ENCODE results near the gene CERS1.

The CERS1 gene

GRCh38 chr19:18905513-18906236, 9.7 kb upstream of the CERS1 start:
- Histone ChIP-seq H3K9ac (ENCODE audit: low read length) (no peak overlapping the region), H3K36me3 (ENCODE audit: insufficient read depth, low read length) (peaks cover 53% of the 10 kb centered on the region)

GRCh38 chr19:18905058-18905456, 9.1 kb upstream of the CERS1 start:
- Histone ChIP-seq H3K4me1 (ENCODE audit: insufficient read depth, low read length, severe bottlenecking) (no peaks in the 10 kb centered on the region), H2AFZ (ENCODE audit: low read length) (no peak overlapping the region), H3K9ac (ENCODE audit: low read length) (no peak overlapping the region), H3K27me3 (ENCODE audit: insufficient read depth, low read length) (no peaks in the 10 kb centered on the region), H3K9me3 (ENCODE audit: low read length) (no peaks in the 10 kb centered on the region), H3K4me2 (ENCODE audit: low read length) (no peak overlapping the region), H3K9me2 (ENCODE audit: low read depth, low read length) (no peaks in the 10 kb centered on the region), H4K20me1 (ENCODE audit: insufficient read depth, low read length) (no peaks in the 10 kb centered on the region), H3K4me3 (ENCODE audit: low read depth, low read length, poor library complexity, severe bottlenecking) (no peak overlapping the region), H3K27ac (ENCODE audit: low read depth, low read length, poor library complexity, severe bottlenecking) (no peak overlapping the region), H3K79me2 (ENCODE audit: insufficient read depth, low read length) (no peaks in the 10 kb centered on the region), H3F3A (ENCODE audit: insufficient read depth, low read length) (no peaks in the 10 kb centered on the region), H3K36me3 (ENCODE audit: insufficient read depth, low read length) (peaks cover 46% of the 10 kb centered on the region)
- TF ChIP-seq CTCF (IDR thresholded peaks at IDR 0.05; ENCODE audit: low read length), result no peak

More at GRCh38 chr19:18905513-18906236, 9.7 kb upstream of the CERS1 start:
- Histone ChIP-seq H3F3A (ENCODE audit: insufficient read depth, low read length) (no peaks in the 10 kb centered on the region), H3K9me2 (ENCODE audit: low read depth, low read length) (no peaks in the 10 kb centered on the region), H3K4me1 (ENCODE audit: insufficient read depth, low read length, severe bottlenecking) (no peaks in the 10 kb centered on the region), H2AFZ (ENCODE audit: low read length) (no peak overlapping the region), H3K4me2 (ENCODE audit: low read length) (no peak overlapping the region), H3K4me3 (ENCODE audit: low read depth, low read length, poor library complexity, severe bottlenecking) (no peak overlapping the region), H3K9me3 (ENCODE audit: low read length) (no peaks in the 10 kb centered on the region), H3K79me2 (ENCODE audit: insufficient read depth, low read length) (no peaks in the 10 kb centered on the region), H4K20me1 (ENCODE audit: insufficient read depth, low read length) (no peaks in the 10 kb centered on the region), H3K27me3 (ENCODE audit: insufficient read depth, low read length) (no peaks in the 10 kb centered on the region), H3K27ac (ENCODE audit: low read depth, low read length, poor library complexity, severe bottlenecking) (no peak overlapping the region)
- TF ChIP-seq CTCF (IDR thresholded peaks at IDR 0.05; ENCODE audit: low read length) (no peak), EZH2 (IDR thresholded peaks at IDR 0.05; ENCODE audit: borderline replicate concordance, low read length) (no peak)

GRCh38 chr19:18904334-18905057, 8.5 kb upstream of the CERS1 start:
- H3K9ac ChIP-seq (ENCODE audit: low read length), result no peak overlapping the region
- no peak for TF ChIP-seq CTCF (IDR thresholded peaks at IDR 0.05; ENCODE audit: low read length)
- peaks cover 48% of the 10 kb centered on the region for H3K36me3 ChIP-seq (ENCODE audit: insufficient read depth, low read length)

More at GRCh38 chr19:18904334-18905057, 8.5 kb upstream of the CERS1 start:
- H4K20me1 ChIP-seq (ENCODE audit: insufficient read depth, low read length), result no peaks in the 10 kb centered on the region
- no peak overlapping the region for H2AFZ ChIP-seq (ENCODE audit: low read length)
- H3F3A ChIP-seq (ENCODE audit: insufficient read depth, low read length), result no peaks in the 10 kb centered on the region
- H3K79me2 ChIP-seq (ENCODE audit: insufficient read depth, low read length), result no peaks in the 10 kb centered on the region
- no peaks in the 10 kb centered on the region for H3K27me3 ChIP-seq (ENCODE audit: insufficient read depth, low read length)
- no peaks in the 10 kb centered on the region for H3K4me1 ChIP-seq (ENCODE audit: insufficient read depth, low read length, severe bottlenecking)
- H3K9me3 ChIP-seq (ENCODE audit: low read length), result no peaks in the 10 kb centered on the region
- no peaks in the 10 kb centered on the region for H3K9me2 ChIP-seq (ENCODE audit: low read depth, low read length)
- H3K4me3 ChIP-seq (ENCODE audit: low read depth, low read length, poor library complexity, severe bottlenecking), result no peak overlapping the region
- H3K27ac ChIP-seq (ENCODE audit: low read depth, low read length, poor library complexity, severe bottlenecking), result no peak overlapping the region
- H3K4me2 ChIP-seq (ENCODE audit: low read length), result no peak overlapping the region

Measured in OCI-LY1 (cell line).